MCF 10A (cell line): Measurements from ENCODE around the gene CPPED1. TPM values are rescaled to one million over a fixed set of nuclear protein-coding genes. Genes with fewer than 3 reads are reported as not detected.

Experiments
- BruUV-seq: library from RNA; stranded (reverse); fragments of 400-500 nt; replicated peaks from 2 replicates; lab custom pipeline; 2021; lab: Mats Ljungman, UMichigan
- CTCF ChIA-PET: fragments of 300-600 bp; sonication (Branson Sonifier 250); formaldehyde crosslinking; extraction: SDS; loops from one replicate; lab custom pipeline; 2021; ENCODE audit warnings: antibody characterized with exemption, inconsistent platforms; lab: Yijun Ruan, JAX
- POLR2A ChIA-PET: fragments of 300-600, 350-650 bp; sonication (Branson Sonifier 250); formaldehyde crosslinking; extraction: SDS; loops from one replicate; lab custom pipeline; 2020; ENCODE audit warnings: antibody characterized with exemption, inconsistent platforms; lab: Yijun Ruan, JAX
- DNase-seq: peaks from one replicate; pipeline ENCODE4 v3.0.0-alpha.2; 2018; ENCODE audit not compliant: unreplicated experiment
- H3K27ac Mint-ChIP-seq: one replicate; pipeline ENCODE4 v1.8.0; 2022; ENCODE audit warnings: mild to moderate bottlenecking, low read depth, mixed read lengths; ENCODE audit not compliant: unreplicated experiment
- H3K27me3 Mint-ChIP-seq: one replicate; pipeline ENCODE4 v1.8.0; 2022; ENCODE audit warnings: mixed read lengths; ENCODE audit not compliant: insufficient read depth, unreplicated experiment
- H3K36me3 Mint-ChIP-seq: one replicate; pipeline ENCODE4 v1.8.0; 2022; ENCODE audit warnings: mild to moderate bottlenecking, moderate library complexity, mixed read lengths; ENCODE audit not compliant: insufficient read depth, unreplicated experiment
- H3K4me1 Mint-ChIP-seq: one replicate; pipeline ENCODE4 v1.8.0; 2022; ENCODE audit warnings: mixed read lengths; ENCODE audit not compliant: insufficient read depth, unreplicated experiment
- H3K4me3 Mint-ChIP-seq: one replicate; pipeline ENCODE4 v1.8.0; 2022; ENCODE audit warnings: mild to moderate bottlenecking, moderate library complexity, mixed read lengths; ENCODE audit not compliant: unreplicated experiment
- H3K9me3 Mint-ChIP-seq: one replicate; pipeline ENCODE4 v1.8.0; 2022; ENCODE audit warnings: mixed read lengths; ENCODE audit not compliant: unreplicated experiment
- intact Hi-C: fragments of 100-400 bp; cut with micrococcal nuclease; formaldehyde crosslinking; loops from 2 replicates; pipeline ENCODE4 v1.14.1; 2022
- total RNA-seq: library from RNA; stranded (reverse); gene quantifications from 2 replicates; pipeline ENCODE4 v1.2.3, GENCODE V29; 2022
- TF ChIP-seq, protein P1 (sequence below): fragments of 200-600 bp; IDR thresholded peaks from one replicate; pipeline ENCODE4 v1.8.0; 2022; ENCODE audit warnings: antibody characterized with exemption, mild to moderate bottlenecking; ENCODE audit not compliant: unreplicated experiment

The CPPED1 gene
- total RNA-seq, 1 experiment from 2014 or later = 13.8 TPM

- no peaks in the 10 kb centered on the region for H3K36me3 Mint-ChIP-seq
- no peak overlapping the region for H3K27ac Mint-ChIP-seq
- DNase-seq = no peak
- no peaks in the 10 kb centered on the region for H3K4me1 Mint-ChIP-seq
- intact Hi-C loops = no loop called here
- ChIA-PET POLR2A (interaction anchor here (1.2 kb wide), 1 partner anchor 15 kb away, joined by 3 read pairs; the partner anchor contains the start of gene CPPED1), CTCF (no interaction called here)
- H3K27me3 Mint-ChIP-seq = no peaks in the 10 kb centered on the region
- TF ChIP-seq, protein P1, sequence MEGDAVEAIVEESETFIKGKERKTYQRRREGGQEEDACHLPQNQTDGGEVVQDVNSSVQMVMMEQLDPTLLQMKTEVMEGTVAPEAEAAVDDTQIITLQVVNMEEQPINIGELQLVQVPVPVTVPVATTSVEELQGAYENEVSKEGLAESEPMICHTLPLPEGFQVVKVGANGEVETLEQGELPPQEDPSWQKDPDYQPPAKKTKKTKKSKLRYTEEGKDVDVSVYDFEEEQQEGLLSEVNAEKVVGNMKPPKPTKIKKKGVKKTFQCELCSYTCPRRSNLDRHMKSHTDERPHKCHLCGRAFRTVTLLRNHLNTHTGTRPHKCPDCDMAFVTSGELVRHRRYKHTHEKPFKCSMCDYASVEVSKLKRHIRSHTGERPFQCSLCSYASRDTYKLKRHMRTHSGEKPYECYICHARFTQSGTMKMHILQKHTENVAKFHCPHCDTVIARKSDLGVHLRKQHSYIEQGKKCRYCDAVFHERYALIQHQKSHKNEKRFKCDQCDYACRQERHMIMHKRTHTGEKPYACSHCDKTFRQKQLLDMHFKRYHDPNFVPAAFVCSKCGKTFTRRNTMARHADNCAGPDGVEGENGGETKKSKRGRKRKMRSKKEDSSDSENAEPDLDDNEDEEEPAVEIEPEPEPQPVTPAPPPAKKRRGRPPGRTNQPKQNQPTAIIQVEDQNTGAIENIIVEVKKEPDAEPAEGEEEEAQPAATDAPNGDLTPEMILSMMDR = no peak
- no peak overlapping the region for H3K4me3 Mint-ChIP-seq
- peaks cover 10% of the 10 kb centered on the region for H3K9me3 Mint-ChIP-seq
- no TSS peak for BruUV-seq
These were observed 14.9 kb downstream of the CPPED1 start for GRCh38 chr16:12788758-12789157.

- ChIA-PET POLR2A (no interaction called here), CTCF (no interaction called here)
- Mint-ChIP-seq H3K4me3 (no peak overlapping the region), H3K4me1 (no peaks in the 10 kb centered on the region), H3K27me3 (no peaks in the 10 kb centered on the region), H3K36me3 (peaks cover 5% of the 10 kb centered on the region), H3K27ac (no peak overlapping the region), H3K9me3 (no peaks in the 10 kb centered on the region)
- BruUV-seq = no TSS peak
- TF ChIP-seq, protein P1 = no peak
- intact Hi-C loops = no loop called here
- no peak for DNase-seq
These were observed 17.6 kb downstream of the CPPED1 start for GRCh38 chr16:12786081-12786480.

DNA sequence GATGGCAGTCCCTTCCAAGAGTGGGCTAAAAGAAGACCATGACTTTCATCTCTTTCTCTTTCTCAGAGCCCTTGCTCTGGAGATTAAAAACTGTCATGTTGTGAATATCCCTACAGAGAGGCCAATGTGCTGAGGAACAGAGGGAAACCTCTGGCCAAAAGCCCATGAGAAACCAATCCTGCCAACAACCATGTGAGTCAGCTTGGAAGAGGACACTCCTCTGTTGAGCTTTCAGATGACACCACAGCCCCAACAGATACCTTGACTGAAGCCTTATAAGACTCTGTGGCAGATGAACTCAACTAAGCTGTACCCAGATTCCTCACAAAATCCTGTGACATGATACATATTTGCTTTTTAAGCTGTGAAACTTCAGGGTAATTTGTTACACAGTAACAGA, 19.6 kb downstream of the CPPED1 start:
- no TSS peak for BruUV-seq
- TF ChIP-seq, protein P1 = no peak
- H3K9me3 Mint-ChIP-seq = no peaks in the 10 kb centered on the region
- H3K4me1 Mint-ChIP-seq = no peaks in the 10 kb centered on the region
- intact Hi-C loops = no loop called here
- no peak for DNase-seq
- H3K27me3 Mint-ChIP-seq = no peaks in the 10 kb centered on the region
- CTCF ChIA-PET = interaction anchor here (0.7 kb wide), 1 partner anchor 11 kb away, joined by 5 read pairs; no protein-coding TSS in a partner anchor
- peaks cover 13% of the 10 kb centered on the region for H3K36me3 Mint-ChIP-seq
- no peak overlapping the region for H3K4me3 Mint-ChIP-seq
- POLR2A ChIA-PET = no interaction called here
- H3K27ac Mint-ChIP-seq = no peak overlapping the region

- BruUV-seq = no TSS peak
- H3K36me3 Mint-ChIP-seq = peaks cover 22% of the 10 kb centered on the region
- ChIA-PET POLR2A (no interaction called here), CTCF (no interaction called here)
- H3K27ac Mint-ChIP-seq = no peak overlapping the region
- no peaks in the 10 kb centered on the region for H3K9me3 Mint-ChIP-seq
- TF ChIP-seq, protein P1 = no peak
- no peak overlapping the region for H3K4me3 Mint-ChIP-seq
- no peaks in the 10 kb centered on the region for H3K4me1 Mint-ChIP-seq
- no peak for DNase-seq
- intact Hi-C loops = no loop called here
- no peaks in the 10 kb centered on the region for H3K27me3 Mint-ChIP-seq
These were observed 21.9 kb downstream of the CPPED1 start for GRCh38 chr16:12781777-12782176.
